ENCODE measurements around the gene NCAN.

DNA sequence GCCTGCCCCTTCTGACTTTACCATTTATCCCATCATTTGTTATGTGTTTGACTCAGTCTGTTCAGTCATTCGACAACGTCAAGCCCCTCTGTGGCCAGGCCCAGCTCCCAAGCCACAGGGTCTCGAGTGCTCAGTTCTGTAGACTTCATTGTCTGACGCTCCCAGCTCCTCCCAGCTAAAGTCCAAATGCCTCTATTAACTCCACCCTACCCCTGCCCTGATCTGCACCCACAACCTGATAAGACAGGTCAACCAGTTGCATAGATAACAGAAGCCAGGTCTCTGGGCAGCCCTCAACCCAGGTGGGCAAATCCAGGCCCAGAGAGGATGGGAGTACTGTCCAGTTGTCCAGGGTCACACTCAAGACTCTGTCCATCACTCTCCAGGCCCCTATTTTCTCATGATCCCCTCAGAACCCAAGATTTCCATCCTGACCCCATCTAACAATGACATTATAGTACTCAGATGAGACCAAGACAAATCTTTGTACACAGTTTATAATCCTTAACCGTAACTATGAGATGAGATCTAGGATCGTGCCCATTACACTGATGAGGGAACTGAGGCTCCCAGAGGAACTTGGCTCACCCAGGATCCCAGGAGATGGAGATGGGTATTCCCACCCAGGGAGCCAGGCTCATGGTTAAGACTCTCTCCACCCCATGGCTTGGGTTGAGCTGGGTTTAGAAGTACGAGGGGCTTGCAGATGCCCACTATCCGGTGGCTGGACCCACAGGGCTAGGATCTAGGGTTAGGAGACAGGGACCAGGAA is 60.3 kb downstream of the NCAN start:
- TF ChIP-seq POLR2AphosphoS5 (IDR thresholded peaks at IDR 0.05) (no peak), POLR2A (IDR thresholded peaks at IDR 0.05) (no peak), EP300 (IDR thresholded peaks at IDR 0.05) (no peak)
- TF ChIP-seq, protein P1, sequence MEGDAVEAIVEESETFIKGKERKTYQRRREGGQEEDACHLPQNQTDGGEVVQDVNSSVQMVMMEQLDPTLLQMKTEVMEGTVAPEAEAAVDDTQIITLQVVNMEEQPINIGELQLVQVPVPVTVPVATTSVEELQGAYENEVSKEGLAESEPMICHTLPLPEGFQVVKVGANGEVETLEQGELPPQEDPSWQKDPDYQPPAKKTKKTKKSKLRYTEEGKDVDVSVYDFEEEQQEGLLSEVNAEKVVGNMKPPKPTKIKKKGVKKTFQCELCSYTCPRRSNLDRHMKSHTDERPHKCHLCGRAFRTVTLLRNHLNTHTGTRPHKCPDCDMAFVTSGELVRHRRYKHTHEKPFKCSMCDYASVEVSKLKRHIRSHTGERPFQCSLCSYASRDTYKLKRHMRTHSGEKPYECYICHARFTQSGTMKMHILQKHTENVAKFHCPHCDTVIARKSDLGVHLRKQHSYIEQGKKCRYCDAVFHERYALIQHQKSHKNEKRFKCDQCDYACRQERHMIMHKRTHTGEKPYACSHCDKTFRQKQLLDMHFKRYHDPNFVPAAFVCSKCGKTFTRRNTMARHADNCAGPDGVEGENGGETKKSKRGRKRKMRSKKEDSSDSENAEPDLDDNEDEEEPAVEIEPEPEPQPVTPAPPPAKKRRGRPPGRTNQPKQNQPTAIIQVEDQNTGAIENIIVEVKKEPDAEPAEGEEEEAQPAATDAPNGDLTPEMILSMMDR (IDR thresholded peaks at IDR 0.05): no peak
